Thyroid gland (tissue), 4 donors: ENCODE data around the gene MAST4. TPM values are rescaled to one million over a fixed set of nuclear protein-coding genes. Genes with fewer than 3 reads are reported as not detected.

ENCODE experiments used
- DNase-seq, 2 donors: peaks; one replicate each; pipeline ENCODE4 v3.0.0-alpha.2; 2019
- H3K27ac ChIP-seq, 3 donors: fragments of 200-600 bp; sonication (generic); 1 replicate in 2 of 3; 2 replicates in 1 of 3; pipeline ENCODE4 v1.5.1; 2016 to 2019; ENCODE audit warnings: mild to moderate bottlenecking in 1 of 3, moderate library complexity in 1 of 3
- H3K27me3 ChIP-seq: fragments of 200-600 bp; sonication (generic); one replicate; pipeline ENCODE4 v1.5.1; 2019
- H3K36me3 ChIP-seq, 2 donors: fragments of 200-600 bp; sonication (generic); one replicate each; pipeline ENCODE4 v1.5.1; 2016 to 2019
- H3K4me1 ChIP-seq, 2 donors: fragments of 200-600 bp; sonication (generic); one replicate each; pipeline ENCODE4 v1.5.1; 2017 to 2019
- H3K4me3 ChIP-seq, 3 donors: fragments of 200-600 bp; sonication (generic); replicated peaks in 1 of 3; 1 replicate in 2 of 3; 2 replicates in 1 of 3; pipeline ENCODE4 v1.5.1; 2016; ENCODE audit warnings: mild to moderate bottlenecking in 1 of 3
- H3K9me3 ChIP-seq: fragments of 200-600 bp; sonication (generic); one replicate; pipeline ENCODE4 v1.5.1; 2017
- POLR2A ChIP-seq, 2 donors: fragments of 450-650 bp; IDR thresholded peaks; one replicate each; pipeline ENCODE4 v1.6.1; 2017; ENCODE audit warnings: antibody characterized with exemption in 2 of 2, mild to moderate bottlenecking in 2 of 2, moderate library complexity in 1 of 2
- whole genome bisulfite sequencing, 2 donors: methylation state at CpG; one replicate each; pipeline ENCODE4 v1.1.5; 2017; 5-methylcytosine and 5-hydroxymethylcytosine counted together
- intact Hi-C: fragments of 100-400 bp; cut with DNase I; formaldehyde crosslinking; loops from one replicate; pipeline ENCODE4 v1.15.1; 2023
- total RNA-seq, 4 donors: library from RNA; depleted of rRNA; stranded (reverse); fragments of >200 nt; gene quantifications; one replicate each; pipeline ENCODE4 v1.2.3, GENCODE V29; 2016
- TF ChIP-seq, protein P1 (sequence below), 6 experiments: fragments of 200-600 bp in 3 of 6; fragments of 450-650 bp in 3 of 6; sonication (generic) in 3 of 6; IDR thresholded peaks; one replicate each; pipeline ENCODE4 v1.5.1; 2016 to 2019; ENCODE audit warnings: antibody characterized with exemption in 6 of 6, mild to moderate bottlenecking in 2 of 6, inconsistent platforms in 1 of 6, moderate library complexity in 1 of 6

MAST4 gene
- total RNA-seq, 4 donors from 2014 or later, result 20.2 to 38.3 (median 24.4) TPM

DNA sequence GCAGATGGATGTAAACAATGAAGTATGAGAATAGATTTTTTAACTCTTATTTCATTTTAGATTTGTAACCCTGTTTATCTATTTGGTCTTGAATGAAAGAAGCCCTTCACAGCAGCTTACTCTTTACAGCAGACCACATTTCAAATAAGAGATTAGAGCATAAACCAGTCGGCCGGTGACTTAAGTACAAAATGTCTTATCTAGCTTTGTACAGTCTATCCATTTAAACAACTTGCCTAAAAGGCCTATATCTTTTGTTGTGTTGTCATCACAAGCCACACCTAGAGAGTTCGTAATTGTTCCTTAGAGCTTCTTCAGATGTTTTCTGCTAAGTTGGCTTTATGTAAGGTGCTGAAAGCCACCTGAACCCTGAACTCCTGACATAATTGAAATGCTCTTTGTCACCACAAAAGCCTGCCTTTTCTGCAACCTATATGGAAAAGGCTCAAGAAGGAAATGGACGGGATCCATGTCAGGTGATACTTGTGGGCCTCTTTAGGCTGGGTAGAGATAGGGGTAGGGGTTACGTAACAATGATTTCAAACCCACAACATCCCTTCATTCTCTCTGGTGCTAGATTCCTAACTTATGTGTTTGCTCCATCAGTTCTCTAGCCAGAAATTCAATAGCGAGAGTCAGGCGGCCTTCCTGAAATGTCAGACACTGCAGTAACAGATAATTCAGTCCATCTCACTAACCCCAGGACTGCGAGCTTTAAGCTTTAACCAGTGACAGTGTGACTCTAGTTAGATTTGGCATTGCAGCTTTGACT lies 437.9 kb downstream of the MAST4 start:
- DNase-seq, result no peak

DNA sequence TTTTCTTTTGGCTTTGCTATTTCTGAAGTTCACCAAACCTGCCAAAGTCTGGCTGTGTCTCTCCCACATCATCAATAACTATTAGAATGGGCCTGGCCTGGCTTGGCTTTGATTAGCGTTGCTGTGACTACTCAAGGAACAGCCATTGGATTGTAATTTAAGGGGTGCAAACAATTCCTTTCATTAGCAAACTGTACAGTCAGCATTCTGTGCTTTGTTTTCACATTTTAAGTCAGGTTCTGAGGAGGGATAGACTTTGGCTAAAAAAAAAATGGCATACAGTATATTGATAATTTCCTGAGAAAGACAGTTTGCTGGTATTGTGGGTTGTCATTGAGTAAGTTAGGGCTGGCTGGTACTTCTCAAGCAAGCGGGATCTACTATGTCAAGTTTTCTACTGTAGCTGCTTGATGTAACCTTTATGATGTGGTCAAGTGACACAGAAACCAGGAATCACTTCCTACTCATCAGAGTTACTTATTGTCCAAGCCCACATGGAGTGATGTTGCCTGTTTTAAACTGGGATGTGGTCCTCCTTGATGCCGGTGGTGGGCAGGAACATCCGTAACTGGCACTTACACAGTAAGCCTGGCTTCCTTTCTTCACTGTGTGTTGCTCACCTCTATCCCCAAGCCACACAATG lies 439.0 kb downstream of the MAST4 start:
- intact Hi-C loops, result no loop called here
- TF ChIP-seq, protein P1, sequence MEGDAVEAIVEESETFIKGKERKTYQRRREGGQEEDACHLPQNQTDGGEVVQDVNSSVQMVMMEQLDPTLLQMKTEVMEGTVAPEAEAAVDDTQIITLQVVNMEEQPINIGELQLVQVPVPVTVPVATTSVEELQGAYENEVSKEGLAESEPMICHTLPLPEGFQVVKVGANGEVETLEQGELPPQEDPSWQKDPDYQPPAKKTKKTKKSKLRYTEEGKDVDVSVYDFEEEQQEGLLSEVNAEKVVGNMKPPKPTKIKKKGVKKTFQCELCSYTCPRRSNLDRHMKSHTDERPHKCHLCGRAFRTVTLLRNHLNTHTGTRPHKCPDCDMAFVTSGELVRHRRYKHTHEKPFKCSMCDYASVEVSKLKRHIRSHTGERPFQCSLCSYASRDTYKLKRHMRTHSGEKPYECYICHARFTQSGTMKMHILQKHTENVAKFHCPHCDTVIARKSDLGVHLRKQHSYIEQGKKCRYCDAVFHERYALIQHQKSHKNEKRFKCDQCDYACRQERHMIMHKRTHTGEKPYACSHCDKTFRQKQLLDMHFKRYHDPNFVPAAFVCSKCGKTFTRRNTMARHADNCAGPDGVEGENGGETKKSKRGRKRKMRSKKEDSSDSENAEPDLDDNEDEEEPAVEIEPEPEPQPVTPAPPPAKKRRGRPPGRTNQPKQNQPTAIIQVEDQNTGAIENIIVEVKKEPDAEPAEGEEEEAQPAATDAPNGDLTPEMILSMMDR (IDR thresholded peaks at IDR 0.05), result no peak
- TF ChIP-seq POLR2A (IDR thresholded peaks at IDR 0.05), result no peak
- Histone ChIP-seq H3K9me3 (no peaks in the 10 kb centered on the region), H3K4me1 (peaks cover 33 to 45% of the 10 kb centered on the region in 2 donors), H3K27ac (no peak overlapping the region), H3K27me3 (no peaks in the 10 kb centered on the region), H3K36me3 (no peaks in the 10 kb centered on the region), H3K4me3 (no peak overlapping the region)
- 84 to 94% methylated on average over 4 of the region's 4 CpGs for WGBS, 2 donors
- no peak for DNase-seq

More for the DNA sequence above, 437.9 kb downstream of the MAST4 start:
- Histone ChIP-seq H3K4me3 (no peak overlapping the region), H3K27ac (no peak overlapping the region), H3K36me3 (no peaks in the 10 kb centered on the region), H3K9me3 (no peaks in the 10 kb centered on the region), H3K4me1 (peaks cover 33 to 45% of the 10 kb centered on the region in 2 donors), H3K27me3 (no peaks in the 10 kb centered on the region)
- 87 to 94% methylated on average over 8 of the region's 8 CpGs for WGBS, 2 donors
- TF ChIP-seq POLR2A (IDR thresholded peaks at IDR 0.05), result no peak
- TF ChIP-seq, protein P1 (IDR thresholded peaks at IDR 0.05), result no peak
- intact Hi-C loops, result no loop called here

DNA sequence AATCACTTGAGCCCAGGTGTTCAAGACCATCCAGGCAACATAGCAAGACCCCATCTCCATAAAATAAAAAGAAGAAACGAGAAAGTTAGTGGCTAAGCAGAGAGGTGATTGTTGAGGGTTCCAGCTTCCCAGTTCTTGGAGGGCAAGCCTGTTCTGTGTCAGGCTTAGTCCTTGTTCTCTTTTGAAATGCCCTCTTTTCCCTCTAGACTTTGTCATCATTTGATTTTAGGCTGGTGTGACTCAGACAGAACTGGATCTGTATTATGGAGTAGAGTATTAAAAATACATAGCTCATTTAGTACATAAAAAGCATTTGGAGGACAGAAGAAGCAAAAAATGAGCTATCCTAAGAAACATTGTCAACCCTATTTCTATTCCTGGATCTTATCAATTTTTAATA lies 441.0 kb downstream of the MAST4 start:
- Histone ChIP-seq H3K27me3 (no peaks in the 10 kb centered on the region), H3K4me1 (peaks cover 18 to 27% of the 10 kb centered on the region in 2 donors), H3K9me3 (no peaks in the 10 kb centered on the region), H3K4me3 (no peak overlapping the region), H3K36me3 (no peaks in the 10 kb centered on the region), H3K27ac (no peak overlapping the region)
- intact Hi-C loops, result no loop called here
- 91 to 93% methylated on average over 1 of the region's 1 CpG for WGBS, 2 donors
- DNase-seq, result no peak
- TF ChIP-seq, protein P1 (IDR thresholded peaks at IDR 0.05), result no peak
- TF ChIP-seq POLR2A (IDR thresholded peaks at IDR 0.05), result no peak

DNA sequence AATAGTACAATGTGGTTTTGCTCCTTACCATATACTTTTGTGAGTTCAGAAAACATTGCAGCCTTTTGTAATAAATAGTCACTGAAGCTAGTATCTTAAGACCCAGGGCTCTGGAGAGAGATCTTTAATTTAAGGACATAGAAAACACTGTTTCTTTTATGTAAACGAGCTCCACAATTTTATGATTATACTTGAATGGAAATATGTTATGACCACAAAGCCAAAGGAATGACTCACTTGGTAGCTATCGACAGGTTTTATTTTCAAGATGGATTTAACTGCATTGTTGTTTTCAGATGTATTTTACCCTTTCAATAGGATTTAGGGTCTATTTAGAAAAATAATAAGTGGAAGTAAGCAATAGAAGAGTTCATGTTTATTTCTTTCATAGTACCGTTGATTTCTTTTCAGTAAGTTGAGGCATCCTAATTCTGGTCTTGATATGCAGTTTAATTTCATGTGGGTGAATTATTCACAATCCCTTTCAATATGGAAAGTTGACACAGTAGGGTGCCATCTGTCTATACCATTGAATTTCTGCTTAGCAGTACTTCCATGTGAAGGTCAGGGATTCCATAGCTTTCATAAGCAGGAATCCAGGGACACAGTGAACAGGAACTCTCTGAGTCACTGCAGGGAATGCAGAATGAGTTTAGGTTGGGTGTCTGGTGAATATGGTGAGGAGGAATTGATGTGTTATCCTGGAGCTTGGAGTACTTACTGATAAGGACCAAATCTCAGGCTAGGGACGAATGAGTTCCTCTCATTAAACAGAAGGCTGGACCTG lies 442.8 kb downstream of the MAST4 start:
- H3K9me3 ChIP-seq, result no peaks in the 10 kb centered on the region
- intact Hi-C loops, result no loop called here
- H3K36me3 ChIP-seq, result no peaks in the 10 kb centered on the region
- no peak for DNase-seq
- H3K4me3 ChIP-seq, result no peak overlapping the region
- 84 to 85% methylated on average over 4 of the region's 4 CpGs for WGBS, 2 donors
- no peaks in the 10 kb centered on the region for H3K27me3 ChIP-seq
- TF ChIP-seq, protein P1 (IDR thresholded peaks at IDR 0.05), result no peak
- peaks cover 8 to 14% of the 10 kb centered on the region in 2 donors for H3K4me1 ChIP-seq
- no peak overlapping the region for H3K27ac ChIP-seq
